Renal pelvis (tissue), 4 donors: ENCODE measurements around the gene ATP9B. TPM values are rescaled to one million over a fixed set of nuclear protein-coding genes. Genes with fewer than 3 reads are reported as not detected.
"Not testable (repeated sequence)": the region's sequence is repeated elsewhere in the genome, so short reads cannot be mapped to it uniquely, and the experiment has no call there.

Experiments used
- DNase-seq: peaks from one replicate; pipeline ENCODE4 v3.0.0-alpha.2; 2013
- polyA plus RNA-seq, 3 donors: library from polyadenylated mRNA; unstranded; fragments of 120-200 nt; gene quantifications; one replicate each; pipeline ENCODE4 v1.2.1, GENCODE V29; 2013; ENCODE audit not compliant: insufficient read length in 3 of 3

Gene ATP9B
- polyA plus RNA-seq, 3 donors, result 27.8 to 39.5 (median 36.3) TPM

DNA sequence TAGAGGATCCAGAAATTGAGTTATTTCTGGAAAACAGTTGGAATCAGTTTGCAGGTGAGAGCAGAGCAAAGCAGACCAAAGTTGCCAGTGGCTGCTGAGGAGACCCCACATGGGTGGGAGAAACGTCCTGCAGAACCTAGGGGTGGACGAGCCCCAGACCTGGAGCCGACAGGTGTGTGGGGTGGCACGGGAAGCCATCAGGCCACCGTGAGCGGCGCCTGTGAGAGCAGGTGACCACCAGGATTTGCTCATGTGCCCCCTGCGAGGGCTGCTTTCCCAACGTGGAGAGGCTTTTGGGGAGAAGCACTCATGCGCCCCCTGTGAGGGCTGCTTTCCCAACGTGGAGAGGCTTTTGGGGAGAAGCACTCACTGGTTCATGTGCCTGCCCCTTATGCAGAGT is 209.7 kb downstream of the ATP9B start:
- DNase-seq, result no peak

DNA sequence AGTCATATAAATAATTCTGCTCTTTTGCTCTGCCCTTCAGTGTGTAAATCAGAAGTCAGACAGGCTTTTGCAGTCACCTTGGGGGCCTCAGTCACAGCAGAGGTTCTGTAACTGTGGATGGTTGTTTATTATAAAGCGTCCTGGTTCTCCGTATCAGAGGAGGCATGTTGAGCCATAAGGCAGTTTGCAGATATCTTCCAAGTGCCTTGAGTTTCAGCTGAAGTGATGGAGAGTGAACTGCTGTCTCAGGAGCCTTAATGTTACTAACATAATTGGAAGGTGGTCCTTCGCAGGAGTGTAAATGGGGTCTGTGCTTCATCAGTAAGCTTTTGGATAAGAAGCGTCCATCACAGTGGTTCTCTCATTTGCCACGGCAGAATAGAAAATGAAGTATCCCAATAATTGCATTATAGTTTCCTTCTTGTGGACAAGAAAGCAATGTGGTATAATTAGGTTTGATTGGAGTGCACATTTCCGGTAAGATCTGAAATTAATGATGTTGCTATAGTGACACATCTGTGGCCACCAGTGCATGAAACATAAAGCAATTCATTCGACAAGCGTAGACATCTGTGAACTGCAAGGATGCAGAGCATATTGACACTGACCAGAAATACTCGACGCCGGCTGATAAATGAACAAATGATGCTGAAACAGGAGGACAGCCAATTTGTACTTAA is 214.1 kb downstream of the ATP9B start:
- DNase-seq, result no peak

DNA sequence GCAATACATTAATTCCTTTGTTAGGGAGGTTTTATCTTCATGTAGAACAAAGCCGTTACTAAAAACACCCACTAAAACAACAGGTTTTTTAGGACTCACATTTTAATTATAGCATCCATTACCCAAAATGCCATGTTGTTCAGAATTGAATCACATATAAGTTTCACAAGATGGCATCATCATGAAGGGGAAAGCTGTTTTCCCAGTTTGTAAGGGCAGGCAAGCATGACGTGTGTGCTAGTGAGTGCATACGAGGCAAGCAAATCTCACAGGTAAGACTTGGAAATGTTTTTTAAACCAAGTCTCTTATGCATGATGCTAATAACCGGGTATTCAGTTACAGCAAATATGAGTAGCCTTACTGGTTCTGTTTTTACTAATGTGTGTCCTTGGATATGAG is 214.7 kb downstream of the ATP9B start:
- peak; percentile 12 for DNase-seq

DNA sequence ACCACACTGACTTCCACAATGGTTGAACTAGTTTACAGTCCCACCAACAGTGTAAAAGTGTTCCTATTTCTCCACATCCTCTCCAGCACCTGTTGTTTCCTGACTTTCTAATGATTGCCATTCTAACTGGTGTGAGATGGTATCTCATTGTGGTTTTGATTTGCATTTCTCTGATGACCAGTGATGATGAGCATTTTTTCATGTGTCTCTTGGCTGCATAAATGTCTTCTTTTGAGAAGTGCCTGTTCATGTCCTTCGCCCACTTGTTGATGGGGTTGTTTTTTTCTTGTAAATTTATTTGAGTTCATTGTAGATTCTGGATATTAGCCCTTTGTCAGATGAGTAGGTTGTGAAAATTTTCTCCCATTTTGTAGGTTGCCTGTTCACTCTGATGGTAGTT is 216.0 kb downstream of the ATP9B start:
- DNase-seq, result not testable (repeated sequence)

DNA sequence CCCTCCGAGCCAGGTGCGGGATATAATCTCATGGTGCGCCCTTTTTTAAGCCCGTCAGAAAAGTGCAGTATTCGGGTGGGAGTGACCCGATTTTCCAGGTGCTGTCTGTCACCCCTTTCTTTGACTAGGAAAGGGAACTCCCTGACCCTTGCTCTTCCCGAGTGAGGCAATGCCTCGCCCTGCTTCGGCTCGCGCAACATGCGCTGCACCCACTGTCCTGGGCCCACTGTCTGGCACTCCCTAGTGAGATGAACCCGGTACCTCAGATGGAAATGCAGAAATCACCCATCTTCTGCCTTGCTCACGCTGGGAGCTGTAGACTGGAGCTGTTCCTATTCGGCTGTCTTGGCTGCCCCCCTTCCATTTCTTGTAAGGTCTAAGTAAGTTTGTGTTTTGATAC is 221.2 kb downstream of the ATP9B start:
- DNase-seq, result not testable (repeated sequence)

DNA sequence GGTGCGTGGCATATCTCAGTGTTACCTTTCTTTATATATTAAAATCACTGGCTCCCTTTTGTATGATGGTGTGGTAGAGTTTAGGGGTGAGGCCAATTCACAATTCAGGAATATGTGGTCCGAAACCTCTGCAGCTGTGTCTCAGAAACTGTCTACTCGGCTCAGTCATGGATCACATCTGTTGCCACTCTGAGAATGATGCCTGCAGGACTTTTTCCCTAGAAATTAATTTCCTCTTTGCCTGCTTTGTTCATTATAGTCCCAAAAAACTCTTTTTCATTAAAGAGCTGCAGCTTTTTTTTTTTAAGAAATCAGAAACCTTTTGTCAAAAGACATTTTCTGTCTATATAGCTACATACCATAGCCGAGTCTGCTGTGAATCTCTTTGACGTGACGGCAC is 221.7 kb downstream of the ATP9B start:
- DNase-seq, result no peak

DNA sequence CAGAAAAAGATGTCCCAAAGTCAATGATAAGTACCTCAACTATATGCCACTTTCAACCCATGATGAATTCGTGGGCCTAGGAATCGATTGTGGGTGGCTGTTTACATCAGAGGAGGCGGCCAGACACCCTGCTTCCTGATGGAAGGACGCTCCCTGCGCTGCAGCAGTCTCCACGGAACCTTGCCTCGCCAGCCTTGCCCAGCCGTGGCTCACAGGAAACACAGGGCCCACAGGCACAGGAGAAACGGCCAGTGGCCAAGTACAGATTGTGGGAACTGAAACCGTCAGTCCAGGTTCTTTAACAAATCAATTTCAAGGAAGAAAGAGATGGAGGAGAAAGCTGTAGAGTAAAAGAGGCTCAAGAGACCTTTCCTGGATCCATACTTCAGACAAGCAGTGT is 225.0 kb downstream of the ATP9B start:
- no peak for DNase-seq

DNA sequence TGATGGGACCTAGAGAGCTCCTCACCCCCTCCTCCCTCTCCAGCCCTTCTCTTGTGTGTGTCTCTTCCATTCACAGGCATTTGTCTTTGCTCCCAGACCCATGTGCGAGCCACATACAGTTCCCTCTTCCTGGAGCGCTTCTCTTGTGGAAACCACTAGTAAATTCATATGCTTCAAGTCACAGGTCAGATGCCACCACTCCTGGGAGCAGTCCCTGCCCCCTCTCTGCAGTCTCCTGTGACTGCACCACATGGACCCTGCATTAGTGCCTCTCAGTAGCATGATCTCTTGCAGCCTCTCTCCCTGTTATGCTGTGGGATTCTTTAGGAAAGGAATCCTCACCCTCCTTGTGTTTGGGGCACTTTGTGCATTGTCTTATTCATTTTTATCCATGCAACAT is 230.1 kb downstream of the ATP9B start:
- DNase-seq, result no peak

DNA sequence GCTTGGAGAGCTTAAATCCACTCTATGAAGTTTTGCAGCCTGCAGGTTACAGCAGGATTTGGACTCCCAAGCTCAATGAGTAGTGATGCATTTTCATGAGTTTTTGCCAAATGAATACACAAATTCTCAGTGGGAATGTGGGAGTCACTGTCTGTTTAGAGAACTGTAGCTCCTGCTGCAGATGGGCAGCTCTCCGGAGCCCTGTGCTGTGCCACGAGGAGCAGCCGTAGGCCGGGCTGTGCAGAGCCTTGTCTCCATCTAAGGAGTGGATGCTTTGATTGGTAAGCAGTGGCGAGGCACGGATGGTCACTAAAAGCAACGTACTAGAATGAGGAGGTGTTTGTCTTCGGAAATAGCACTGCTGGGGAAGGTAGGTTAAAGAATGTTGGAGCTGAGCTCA is 230.5 kb downstream of the ATP9B start:
- no peak for DNase-seq

DNA sequence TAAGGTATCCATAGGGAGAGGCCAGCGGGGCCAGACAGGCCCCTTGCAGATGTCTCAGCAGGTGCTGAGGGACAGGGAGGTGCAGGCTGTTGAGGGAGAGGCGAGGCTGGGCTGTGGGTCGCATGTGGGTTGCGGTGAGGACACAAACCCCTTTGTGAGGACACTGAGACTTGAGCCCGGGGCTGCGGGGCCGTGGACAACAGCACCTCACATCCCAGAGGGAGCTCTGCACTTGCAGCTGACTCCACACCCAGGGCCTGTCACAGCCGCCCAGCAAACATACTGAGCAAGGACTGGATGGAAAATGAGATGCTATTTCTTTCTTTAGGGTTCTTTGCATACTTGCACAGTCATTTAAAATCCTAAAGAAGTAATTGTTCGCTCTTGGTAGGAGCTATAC is 231.2 kb downstream of the ATP9B start:
- no peak for DNase-seq

DNA sequence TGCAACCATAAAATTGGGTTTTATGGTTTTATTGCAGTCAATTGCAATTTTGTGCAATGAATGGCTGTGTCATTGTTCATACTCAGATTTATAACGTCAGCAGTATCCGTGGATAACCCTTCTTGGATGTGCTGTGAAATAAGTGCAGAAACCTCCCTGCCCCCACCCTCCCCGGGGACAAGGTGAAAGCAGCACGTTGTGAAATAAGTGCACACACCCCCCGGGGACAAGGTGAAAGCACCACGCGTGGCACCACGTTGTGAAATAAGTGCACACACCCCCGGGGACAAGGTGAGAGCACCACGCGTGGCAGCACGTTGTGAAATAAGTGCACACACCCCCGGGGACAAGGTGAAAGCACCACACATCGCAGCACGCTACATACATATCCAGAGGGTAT is 232.9 kb downstream of the ATP9B start:
- DNase-seq, result no peak

DNA sequence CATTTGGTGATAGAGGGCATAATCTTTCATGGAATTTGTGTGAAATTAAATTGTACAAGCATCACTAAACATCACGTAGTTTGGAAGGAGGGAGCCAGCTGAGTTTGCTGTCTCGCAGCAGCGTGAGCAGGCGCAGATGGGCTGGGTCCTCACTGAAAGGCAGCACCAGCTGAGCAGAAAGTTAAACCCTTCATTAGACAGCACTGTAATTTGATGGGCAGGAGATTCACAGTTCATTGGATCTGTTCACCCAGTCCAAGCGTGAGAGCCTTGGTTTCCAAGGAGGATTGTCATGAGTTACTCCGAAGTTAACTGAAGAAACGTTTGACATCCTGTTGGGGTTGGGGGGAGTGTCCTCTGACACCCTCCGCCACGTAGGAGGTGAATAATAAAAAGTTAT is 236.7 kb downstream of the ATP9B start:
- peak; percentile 20 for DNase-seq

DNA sequence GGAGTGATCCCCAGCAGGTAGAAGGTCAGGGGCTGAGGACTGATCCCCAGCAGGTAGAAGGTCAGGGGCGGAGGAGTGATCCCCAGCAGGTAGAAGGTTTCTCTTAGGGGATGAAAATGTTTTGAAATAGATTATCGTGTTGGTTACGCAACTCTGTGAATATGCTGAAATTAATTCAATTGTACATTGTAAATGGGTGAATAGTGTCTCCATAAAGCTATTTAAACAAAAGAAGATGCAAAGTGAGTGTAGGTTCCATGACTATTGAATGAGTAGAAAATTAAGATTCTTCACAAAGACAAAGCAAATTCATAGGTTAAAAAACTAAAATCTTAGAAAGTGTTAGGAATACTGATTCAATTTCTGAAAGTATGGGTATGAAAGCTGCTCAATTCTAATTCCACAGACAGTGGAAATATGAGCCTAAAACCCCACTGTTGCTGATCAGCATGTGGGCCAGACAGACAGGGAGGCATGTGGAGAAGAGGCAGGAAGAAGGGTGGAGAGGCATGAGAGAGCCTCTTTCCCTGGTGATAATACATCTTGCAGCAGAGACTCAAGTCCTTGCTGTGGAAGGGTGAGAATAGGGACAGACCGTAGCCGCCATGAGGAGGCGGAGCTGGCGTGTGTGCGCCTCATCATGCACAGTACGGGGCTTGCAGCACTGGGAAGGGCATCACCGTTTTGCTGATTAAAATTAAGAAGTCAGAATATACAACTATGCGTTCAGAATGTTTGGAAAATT is 240.6 kb downstream of the ATP9B start:
- DNase-seq, result no peak

DNA sequence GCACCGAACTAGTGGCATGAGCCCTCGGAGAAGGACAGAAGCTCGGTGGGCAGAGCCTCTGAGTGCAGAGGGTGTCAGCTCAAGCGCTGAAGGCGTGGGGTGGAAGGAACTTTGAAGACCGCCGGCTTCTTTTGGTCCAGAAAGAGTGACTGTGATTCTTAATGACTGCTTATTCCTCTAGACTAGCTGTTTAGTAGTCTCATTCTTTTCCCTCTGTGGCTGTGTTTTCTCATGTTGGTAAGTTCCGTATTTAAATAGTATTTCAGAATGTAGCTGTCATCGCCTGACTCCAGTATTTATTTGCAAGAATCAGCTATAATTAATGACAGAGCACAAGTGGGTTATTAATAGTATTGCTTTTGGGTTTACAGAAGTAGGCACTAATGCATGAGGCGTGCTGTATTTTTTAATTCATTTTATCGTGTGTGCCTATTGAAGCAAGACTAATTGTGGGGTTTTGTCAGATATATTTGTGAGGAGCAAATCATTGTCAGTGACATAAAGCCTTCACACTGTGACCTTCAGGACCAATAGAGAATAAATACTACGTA is 245.7 kb downstream of the ATP9B start:
- DNase-seq, result no peak

DNA sequence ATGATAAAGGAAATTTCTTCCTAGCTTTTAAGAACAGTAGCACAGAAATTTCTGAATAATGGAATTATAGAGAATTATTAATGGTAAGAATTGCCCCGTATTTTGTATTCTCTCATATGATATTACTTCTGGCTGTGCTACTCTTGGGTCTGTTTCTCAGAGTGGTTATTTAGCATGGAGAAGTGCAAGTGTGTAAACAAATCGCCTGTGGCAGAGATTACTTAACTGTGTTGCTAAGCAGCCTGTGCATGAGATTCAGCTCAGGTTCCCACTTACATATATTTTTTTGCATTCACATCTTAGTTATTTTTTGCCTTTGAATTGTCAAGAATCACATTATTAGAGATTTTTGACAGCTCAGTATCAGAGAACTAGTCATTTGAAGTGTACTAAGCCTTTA is 246.4 kb downstream of the ATP9B start:
- DNase-seq, result no peak

DNA sequence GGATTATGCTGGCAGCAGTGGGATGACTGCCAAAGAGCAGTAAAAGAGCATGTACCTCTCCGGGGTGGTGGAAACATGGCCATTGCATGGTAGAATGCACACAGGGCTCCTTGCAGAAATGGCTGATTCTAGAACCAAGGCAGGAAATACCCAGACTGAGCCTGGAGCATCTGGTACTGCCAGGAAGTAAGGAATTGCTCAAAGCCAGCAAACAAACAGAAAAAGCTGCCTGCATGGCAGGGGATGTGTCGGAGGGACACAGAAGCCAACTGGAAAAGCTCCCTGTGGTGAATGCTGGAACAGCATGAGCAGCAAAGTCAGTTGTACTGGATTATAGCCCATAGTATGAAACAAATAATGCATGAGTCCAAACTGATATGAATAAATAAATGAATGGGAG is 248.5 kb downstream of the ATP9B start:
- no peak for DNase-seq

DNA sequence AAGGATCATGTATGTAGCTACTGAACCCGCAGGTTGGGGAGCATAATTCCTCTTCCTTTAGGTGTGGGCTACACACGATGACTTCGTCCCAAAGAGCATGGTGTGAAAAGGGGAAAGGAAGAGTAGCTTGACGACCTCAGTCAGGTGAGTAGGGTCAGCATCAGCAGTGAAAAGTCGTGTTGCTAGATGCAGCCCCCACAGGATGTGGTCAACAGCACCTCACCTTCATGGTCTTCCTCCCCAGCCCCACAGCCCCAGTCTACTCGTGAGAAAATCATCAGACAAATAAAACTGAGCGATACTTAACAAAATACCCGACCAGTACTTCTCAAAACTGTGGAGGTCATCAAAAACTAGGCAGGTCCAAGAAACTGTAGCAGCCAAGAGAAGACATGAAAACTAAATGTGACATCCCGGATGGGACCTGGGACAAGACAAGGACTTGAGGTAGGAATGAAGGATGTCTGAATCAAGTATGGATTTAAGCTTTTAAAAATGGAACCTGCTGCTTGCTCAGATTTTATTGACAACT is 249.0 kb downstream of the ATP9B start:
- DNase-seq, result no peak

DNA sequence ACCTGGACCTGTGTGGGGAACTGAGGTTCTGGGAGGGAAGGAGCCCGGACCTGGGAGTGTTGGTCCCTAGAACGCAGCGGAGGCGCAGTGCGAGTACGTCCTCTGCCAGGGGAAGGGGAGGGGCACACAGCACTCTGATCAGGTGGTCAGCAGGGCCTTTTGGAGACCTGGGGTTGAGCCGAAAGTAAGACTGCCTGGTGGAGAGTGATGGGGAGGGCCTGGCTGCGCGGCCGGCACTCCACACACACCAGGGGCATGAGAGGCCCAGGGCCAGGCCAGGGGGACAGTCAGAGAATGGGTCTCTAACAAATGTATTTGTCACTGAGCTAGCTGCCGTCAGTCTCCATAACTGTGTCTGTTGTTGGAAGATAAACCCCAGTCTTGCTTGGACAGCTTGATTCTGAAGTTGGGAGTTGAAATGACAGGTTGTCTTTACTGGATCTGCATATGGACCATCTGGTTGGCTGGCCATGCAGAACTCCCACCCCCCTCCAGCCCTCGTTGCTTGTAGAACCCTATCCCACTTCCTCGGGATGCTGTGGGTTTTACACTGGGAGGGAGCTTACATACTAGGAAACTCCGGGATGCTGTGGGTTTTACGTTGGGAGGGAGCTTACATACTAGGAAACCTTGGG is 251.1 kb downstream of the ATP9B start:
- DNase-seq, result no peak

DNA sequence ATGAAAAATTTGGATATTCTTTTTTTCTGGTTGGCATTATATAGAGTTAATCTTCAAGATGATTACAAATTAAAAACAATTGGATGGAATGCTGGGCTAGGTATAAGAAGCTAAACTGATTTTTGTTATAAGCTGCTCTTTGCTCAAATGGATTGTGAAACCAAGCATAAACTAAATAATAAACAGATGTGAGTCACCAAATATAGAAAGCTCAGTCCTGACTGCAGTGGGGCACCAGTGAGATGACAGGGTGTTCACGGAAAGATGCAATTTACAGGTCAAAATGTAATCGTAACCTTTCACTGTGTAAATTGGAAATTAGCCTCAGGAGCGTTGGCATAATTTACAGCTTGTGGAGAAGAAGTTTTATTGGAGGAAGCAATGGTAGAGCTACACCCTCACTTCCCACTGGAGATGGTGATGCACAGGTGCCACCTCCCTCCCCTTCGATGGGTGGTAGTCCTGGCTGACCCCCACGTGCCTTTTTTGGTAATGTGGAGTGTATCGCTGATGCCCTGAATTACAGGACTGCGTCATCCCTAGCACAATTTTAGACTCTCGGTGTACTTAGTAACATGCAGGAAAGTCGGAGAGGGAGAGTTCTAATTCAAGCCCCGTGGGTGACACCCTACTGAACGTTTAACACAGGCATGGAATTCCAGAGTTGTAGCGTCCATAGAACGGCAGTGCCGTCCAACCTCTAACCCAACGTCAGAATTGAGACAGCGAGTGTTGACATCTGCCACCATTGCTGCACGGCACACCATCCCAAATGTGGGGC is 252.6 kb downstream of the ATP9B start:
- no peak for DNase-seq

DNA sequence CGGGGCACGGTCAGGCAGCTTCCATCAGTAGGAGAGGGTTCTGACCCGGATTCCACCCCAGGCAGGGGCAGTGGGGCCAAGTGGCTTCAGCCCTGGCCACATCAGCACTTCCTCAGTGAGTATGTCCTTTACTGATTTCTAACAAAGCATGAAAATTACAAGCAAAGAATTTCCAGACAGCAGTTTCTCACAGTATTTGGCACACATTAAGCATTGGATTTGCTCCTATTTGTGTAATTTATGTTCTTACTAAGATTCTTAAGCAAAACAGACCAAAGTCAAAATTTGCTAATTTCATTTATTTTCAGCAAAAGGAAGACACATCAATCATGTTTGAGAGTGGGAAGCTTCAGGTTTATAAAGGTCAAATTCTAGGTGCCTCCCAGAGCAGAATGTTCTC is 253.2 kb downstream of the ATP9B start:
- DNase-seq, result no peak

DNA sequence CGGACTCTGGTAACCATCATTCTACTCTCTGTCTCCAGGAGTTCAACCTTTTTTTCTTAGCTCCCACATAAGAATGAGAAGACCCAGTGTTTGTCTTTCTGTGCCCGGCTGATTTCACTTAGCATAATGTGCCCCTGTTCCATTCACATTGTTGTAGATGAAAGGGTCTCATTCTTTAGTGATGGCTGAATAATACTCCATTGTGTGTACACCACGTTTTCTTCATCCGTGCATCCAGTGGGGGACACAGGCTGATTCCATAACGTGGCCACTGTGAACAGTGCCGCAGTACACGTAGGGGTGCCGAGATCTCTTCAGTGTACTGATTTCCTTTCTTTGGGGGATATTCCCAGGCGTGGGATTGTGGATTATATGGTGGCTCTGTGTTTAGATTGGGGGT is 254.3 kb downstream of the ATP9B start:
- DNase-seq, result no peak
